Measurements from ENCODE around the gene HOXD8.

Gene HOXD8

DNA sequence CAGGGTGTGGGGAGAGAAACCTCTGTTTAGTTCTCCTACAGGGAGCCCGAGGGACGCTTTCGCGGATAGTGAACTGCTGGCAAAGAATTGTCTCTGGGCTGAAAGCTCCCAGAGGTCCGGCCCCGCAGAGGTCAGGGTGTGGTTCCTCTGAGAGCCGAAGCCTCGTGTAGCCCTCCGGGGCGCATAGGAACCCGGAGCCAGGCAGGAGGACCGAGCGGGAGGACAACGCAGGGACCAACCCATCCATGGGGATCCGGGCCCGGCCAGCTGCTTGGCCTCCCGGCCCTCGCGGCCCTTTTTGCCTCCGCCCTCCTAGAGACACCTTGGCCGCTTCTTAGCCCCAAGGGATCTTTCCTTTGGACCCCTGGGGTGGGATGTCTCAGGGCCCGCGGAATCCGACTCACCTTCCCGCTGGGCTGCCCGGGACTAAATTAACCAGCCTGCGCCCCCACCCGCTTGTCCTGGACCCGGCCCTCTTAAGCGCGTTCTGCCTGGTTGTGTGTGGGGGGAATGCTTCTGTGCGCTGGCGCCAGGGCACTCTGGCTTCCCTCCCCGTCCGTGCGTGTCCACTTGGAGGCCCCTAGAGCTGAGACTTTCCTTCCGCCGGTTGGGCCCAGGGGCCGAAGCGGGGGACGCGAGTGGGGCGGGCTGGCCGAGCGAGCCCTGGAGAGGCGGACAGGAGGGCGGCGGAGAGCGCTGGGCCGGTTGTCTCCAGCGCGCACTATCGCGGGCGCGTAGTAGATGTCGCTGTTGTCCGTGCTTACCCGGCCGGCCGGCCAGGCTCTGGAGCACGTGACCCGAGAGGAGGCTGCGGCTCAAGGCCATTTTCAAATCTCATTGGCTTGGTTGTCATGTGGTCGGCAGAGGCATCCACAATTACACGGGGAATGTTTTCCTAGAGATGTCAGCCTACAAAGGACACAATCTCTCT lies 13.4 kb upstream of the HOXD8 start, which contains the start of gene HOXD10:
Gene HOXD10, plus strand, starts transcription at position 896 of the 931 bp plus-strand sequence. CDS start 56 bp downstream, outside the sequence.
- no peak for DNase-seq (ENCODE audit: low read depth in 2 of 2, low spot score in 1 of 2)

DNA sequence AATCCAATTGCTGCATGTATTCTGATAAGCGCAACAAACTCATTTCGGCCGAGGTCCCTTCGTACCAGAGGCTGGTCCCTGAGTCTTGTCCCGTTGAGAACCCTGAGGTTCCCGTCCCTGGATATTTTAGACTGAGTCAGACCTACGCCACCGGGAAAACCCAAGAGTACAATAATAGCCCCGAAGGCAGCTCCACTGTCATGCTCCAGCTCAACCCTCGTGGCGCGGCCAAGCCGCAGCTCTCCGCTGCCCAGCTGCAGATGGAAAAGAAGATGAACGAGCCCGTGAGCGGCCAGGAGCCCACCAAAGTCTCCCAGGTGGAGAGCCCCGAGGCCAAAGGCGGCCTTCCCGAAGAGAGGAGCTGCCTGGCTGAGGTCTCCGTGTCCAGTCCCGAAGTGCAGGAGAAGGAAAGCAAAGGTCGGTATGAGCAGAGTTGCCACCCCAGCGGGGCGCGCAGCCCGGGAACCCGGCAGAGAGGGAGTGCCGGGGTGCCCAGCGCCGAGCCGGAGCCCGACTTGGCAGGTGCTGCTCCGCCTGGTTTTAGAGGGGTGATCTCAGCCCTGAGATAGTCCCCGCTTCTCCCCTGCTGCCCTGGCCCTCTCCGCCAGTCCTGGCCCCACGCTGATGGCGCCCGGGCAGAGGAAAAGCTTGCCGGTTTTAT lies 12.2 kb upstream of the HOXD8 start:
- DNase-seq (ENCODE audit: low read depth in 2 of 2, low spot score in 1 of 2), result no peak

DNA sequence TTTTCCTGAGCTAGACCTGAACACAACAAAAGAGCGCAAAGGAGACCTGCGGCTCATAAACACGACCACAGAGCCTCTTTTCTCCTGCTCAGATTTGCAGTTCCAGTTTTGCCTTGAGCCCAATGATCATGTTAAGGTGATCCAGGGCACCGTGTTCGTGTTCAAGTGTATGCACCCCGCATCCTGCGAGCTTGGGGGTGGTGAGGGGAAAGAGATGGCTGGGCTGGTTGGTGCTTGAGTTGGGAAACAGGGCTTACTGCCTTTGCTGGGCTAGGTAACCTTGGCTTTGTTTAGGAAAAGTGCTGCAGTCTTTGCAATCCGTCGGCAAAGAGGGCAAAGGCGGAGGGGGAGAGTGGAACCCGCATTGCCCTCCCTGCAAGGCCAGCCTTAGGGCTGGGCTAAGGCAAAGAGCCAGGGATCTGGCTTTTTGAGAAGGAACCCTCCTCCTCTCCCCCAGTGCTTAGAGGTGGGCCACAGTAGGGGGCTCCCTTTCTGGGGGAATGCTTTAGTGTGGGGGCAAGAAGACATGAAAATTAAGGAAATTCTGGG lies 11.6 kb upstream of the HOXD8 start:
- DNase-seq (ENCODE audit: low read depth in 2 of 2, low spot score in 1 of 2), result no peak

DNA sequence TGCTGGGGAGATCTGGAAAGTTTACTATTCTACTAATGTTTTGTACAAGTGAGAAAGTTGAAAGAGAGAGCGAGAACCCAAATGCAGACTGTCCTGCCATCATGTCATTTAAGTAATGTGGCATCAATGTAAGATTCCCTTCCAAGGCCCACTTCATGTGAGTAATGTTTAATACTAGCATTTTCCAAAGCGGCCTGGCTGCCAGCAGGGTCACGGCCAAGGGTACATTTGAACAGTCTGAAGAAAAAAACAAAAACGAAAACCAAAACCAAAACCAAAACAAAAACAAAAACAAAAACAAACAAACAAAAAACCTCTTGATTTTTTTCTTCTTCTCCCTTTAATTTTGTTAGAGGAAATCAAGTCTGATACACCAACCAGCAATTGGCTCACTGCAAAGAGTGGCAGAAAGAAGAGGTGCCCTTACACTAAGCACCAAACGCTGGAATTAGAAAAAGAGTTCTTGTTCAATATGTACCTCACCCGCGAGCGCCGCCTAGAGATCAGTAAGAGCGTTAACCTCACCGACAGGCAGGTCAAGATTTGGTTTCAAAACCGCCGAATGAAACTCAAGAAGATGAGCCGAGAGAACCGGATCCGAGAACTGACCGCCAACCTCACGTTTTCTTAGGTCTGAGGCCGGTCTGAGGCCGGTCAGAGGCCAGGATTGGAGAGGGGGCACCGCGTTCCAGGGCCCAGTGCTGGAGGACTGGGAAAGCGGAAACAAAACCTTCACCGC lies 10.7 kb upstream of the HOXD8 start:
- DNase-seq (ENCODE audit: low read depth in 2 of 2, low spot score in 1 of 2), result no peak

DNA sequence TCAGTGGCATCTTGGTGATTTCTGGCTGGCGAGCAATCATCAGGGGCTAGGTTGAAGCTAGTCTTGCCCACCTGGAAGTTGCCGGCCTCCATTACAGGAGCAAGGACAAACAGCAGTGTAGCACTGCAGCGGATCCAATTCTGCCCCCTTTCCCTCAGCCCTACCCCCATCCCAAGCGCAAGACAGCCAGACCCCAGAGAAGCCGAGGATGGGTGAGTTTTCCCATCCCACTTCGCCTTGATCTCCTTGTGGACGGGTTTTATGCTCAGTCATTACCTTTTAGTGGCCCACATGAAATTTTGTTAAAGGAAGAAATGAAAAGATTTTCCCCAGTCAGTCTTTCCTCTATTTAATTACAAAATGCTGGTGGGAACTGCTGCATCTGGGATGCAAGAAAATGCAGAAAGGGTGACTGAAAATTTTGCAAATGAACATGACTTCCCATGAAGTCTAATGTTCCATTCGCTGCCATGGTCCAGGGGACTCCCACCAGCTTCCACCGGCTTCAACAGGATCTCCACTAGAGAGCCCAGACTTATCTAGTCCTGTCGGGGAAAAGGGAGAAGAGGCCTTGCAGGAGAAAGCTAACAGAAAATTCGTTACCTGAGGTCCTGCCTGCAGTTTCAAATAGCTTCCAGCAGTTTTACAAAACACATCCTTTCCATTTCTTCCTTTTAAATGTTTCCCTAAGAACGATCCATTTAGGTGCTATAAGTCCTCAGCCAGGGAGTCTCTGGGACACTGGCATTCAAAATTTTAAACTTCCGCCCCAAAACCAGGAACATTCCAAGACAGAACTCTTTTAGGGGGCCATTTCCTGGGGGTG lies 8.9 kb upstream of the HOXD8 start:
- no peak for DNase-seq (ENCODE audit: low read depth in 2 of 2, low spot score in 1 of 2)

DNA sequence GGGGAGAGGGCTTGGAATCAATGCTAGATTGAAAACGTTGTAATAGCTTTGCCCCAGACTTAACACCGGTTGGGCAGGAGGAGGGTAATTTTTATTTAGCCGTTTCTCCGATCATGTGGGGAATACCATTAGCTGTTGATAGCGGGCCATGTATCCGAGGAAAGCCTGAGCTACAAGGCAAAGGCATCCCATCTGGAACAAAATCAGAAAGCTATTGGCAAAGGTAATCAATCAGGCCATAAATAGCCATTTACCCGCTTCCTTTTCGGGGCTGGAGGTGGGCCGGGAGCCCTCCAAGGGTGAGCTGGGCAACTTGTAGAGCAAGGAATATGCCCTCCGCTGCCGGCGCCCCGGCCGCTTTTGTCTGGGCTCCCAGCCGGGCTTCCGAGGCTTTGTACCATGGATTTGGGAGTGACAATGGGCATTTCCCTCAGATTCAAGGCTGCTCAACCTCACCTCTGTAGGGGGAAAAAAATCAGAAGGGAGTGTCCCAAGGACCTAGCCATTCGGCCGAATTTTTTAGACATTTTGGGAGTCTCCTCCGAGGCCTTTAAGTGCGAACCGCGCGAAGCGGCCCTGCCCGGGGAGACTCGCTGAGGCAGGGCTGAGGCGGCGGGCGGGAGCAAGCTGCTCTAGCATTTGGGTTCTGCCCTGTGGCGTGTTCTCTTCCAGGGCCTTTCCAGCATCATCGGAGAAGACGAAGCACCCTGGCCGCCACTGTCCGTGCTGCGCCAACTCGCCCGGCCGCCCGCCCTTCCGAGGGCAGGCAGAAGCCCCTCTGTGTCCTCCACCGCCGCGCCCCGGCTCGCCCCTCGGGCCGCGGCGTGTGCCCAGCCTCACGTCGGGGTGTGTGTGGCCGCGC lies 8.1 kb upstream of the HOXD8 start:
- DNase-seq (ENCODE audit: low read depth in 2 of 2, low spot score in 1 of 2), result no peak

DNA sequence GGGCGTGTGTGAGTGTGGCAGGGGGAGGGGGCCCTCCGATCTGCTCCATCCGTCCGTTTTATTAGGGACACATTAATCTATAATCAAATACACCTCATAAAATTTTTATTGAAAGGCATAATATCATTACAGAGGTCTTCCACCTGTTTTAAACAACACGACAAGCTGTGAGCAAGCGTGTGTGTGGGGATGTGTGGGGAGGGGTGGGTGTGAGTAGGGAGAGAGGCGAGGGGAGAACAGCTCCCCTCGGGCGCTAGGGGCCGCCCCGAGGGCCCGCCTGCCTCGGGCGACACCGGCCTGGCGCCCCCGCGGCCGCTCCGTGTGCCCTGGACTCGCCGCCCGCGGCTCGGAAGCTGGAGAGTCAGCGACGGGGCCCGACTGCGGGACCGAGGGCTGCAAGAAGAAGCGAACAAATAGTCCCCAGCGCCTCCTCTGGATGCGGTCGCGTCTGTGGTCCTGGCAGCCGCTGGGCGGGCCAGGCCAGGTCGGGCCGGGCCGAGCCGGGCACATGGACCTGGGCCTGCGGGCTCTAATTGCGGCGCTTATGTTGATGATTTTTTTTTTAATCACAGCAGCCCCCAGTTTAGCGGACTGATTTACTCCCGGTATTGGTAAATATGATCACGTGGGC lies 7.3 kb upstream of the HOXD8 start:
- no peak for DNase-seq (ENCODE audit: low read depth in 2 of 2, low spot score in 1 of 2)

DNA sequence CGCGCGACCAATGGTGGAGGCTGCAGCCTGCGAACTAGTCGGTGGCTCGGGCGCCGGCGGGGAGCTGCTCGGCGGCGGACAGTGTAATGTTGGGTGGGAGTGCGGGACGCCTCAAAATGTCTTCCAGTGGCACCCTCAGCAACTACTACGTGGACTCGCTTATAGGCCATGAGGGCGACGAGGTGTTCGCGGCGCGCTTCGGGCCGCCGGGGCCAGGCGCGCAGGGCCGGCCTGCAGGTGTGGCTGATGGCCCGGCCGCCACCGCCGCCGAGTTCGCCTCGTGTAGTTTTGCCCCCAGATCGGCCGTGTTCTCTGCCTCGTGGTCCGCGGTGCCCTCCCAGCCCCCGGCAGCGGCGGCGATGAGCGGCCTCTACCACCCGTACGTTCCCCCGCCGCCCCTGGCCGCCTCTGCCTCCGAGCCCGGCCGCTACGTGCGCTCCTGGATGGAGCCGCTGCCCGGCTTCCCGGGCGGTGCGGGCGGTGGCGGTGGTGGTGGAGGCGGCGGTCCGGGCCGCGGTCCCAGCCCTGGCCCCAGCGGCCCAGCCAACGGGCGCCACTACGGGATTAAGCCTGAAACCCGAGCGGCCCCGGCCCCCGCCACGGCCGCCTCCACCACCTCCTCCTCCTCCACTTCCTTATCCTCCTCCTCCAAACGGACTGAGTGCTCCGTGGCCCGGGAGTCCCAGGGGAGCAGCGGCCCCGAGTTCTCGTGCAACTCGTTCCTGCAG lies 6.7 kb upstream of the HOXD8 start, which contains the start of gene HOXD9:
Gene HOXD9, plus strand, starts transcription at position 37 of the 728 bp plus-strand sequence. Its CDS starts 50 bp downstream, at position 87.
- DNase-seq (ENCODE audit: low read depth in 2 of 2, low spot score in 1 of 2), result no peak

DNA sequence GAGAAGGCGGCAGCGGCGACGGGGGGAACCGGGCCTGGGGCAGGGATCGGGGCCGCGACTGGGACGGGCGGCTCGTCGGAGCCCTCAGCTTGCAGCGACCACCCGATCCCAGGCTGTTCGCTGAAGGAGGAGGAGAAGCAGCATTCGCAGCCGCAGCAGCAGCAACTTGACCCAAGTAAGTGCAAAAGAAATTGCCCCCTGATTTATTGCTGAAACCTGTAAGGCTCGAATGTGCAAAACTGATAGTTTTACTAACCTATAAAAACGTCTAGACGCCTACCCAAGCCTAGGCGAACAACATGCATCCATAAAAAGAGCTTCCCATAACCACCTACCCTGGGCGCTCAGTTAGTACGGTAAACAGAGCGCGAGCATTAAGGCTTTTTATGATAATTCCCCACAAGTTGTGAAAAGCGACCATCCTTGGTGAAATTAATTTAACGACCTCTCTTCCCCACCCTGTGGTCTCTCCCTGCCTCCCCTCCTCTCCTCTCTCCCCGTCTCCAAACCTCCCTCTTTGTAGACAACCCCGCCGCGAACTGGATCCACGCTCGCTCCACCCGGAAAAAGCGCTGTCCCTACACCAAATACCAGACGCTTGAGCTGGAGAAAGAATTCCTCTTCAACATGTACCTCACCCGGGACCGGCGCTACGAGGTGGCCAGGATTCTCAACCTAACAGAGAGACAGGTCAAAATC lies 5.9 kb upstream of the HOXD8 start:
- no peak for DNase-seq (ENCODE audit: low read depth in 2 of 2, low spot score in 1 of 2)

DNA sequence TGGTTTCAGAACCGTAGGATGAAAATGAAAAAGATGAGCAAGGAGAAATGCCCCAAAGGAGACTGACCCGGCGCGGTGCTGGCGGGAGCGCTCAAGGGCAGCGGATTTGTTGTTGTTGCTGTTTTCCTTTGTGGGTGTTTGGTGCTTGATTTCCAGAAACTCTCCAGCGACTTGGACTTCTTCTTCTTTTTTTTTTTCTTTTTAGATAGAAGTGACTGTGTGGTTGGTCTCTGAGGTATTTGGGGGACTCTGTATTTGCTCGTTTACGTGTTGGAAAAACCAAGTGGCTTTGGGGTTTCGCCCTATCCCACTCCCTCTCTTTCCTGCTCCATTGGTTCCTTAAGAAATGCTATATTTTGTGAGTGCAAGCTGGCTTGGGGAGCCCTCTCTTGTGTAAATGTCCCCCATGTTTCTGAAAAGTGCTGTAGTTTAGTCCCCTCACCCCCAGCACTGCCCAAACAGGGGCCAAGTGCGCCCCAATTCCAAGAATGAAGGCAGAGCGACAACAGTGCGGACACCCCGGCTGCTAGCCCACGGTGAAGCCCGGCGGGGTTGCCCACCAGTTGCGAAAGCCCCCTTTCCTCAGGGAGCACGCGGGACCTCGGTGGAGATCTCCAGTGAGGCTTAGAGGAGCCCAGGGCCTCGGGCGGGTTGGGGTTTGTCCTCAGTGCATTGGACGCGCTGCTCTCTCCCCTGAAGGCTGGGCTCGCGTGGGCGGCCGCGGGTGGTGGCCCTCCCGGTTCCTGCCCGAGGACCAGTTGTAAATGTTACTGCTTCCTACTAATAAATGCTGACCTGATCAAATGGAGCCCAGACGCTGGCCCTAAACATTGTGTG lies 5.2 kb upstream of the HOXD8 start:
- no peak for DNase-seq (ENCODE audit: low read depth in 2 of 2, low spot score in 1 of 2)

DNA sequence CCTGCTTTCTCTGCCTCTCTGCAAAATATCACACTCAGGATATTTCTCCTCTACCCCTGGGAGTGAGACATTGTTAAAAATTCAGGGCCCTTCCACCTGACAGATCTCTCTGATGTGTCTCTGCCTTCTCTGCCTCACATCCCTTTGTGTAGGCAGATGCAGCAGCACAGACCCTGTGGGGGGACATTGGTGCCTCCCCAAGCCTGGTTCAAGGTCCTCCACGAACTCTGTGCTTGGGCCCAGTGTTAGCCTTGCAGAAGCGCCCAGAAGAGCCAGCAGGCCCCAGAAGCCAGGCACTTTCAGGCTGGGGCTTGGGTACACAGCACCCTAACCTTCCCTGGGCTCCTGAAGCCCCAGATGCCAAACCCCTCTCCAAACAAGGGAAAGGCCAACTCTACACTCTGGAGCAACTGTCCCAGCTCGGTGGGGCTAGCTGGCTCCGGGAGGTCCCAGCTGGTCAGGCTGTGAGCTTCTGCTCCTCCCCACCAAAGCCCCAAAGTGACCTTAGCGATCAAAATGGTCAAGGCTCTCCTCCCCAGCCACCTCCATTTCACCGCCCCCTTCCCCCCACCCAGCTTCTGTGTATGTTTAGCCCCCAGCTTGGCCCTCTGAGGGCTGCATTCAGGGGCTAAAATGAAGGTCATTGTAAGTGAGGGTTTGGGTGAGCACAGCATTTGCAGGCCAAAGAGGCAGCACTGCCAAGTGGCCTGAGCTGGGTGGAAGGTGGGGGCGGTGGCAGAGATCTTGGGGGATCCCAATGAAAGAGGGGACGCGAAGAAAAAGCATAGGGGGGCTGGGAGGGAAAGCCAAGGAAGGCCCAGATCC lies 4.3 kb upstream of the HOXD8 start:
- no peak for DNase-seq (ENCODE audit: low read depth in 2 of 2, low spot score in 1 of 2)

DNA sequence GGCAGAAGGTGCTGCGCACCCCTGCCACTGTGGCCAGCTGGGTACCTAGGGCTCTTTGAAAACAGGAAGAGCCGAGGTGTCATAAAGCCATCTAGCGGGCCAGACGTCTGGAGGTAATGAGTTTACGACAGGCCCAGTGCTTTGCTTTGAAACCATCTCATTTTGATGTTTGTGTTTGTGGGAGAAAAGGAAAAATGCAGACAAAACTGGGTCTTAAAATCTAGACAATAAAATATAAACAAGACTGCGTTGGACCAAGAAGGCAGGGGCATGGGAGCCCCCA lies 3.8 kb upstream of the HOXD8 start:
- no peak for DNase-seq (ENCODE audit: low read depth in 2 of 2, low spot score in 1 of 2)

DNA sequence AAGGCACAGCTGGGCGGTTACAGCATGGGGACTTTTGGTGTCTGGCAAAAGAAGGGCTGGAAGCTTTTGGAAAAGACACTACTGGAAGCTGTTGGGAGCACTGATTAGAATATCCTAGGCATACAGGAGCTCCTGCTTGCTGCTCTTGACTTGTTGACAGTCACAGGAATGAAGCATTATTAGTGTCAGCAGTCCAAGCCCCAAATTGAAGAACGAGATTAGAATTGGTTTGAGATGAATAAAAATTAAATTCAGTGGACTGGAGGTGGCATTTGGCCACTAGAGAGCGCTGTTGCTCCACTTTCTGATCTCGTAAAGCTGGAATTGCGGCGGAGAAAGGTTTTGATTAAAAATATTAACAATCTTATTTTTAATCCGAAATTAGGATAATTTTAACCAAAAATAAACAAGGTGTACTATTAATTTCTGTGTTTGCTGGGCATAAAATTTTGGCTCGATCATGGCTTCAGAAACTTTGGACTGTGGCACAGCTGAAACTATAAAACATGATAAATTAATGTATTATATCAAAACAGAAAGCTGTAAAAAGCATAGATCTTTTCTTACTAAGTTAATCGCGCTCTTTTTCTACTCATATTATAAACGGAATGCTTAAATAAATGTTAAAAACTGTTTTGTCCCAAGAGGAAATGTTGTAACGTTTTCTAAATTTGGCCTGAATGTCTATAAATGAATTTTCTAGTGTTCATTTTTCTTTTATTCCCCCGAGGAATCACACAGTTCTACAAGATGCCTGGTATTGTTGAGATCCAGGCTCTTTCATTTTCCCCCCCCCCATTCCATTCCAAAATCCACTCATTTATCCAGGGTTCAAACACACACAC lies 2.4 kb upstream of the HOXD8 start:
- peak; percentile 47 to 57 for DNase-seq (ENCODE audit: low read depth in 2 of 2, low spot score in 1 of 2)

DNA sequence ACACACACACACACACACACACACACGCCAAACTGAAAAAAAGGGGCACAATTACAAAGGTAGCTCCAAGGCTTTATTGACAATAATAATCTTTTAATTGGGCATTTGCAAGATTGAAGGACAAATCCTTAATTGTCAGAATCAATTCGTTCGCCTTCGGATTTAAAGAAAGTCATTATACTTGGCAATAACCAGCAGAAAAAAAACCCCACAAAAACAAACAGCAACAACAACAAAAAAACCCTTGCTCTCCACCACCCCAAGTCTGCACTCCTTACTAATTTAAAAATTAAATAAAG lies 1.8 kb upstream of the HOXD8 start:
- no peak for DNase-seq (ENCODE audit: low read depth in 2 of 2, low spot score in 1 of 2)

DNA sequence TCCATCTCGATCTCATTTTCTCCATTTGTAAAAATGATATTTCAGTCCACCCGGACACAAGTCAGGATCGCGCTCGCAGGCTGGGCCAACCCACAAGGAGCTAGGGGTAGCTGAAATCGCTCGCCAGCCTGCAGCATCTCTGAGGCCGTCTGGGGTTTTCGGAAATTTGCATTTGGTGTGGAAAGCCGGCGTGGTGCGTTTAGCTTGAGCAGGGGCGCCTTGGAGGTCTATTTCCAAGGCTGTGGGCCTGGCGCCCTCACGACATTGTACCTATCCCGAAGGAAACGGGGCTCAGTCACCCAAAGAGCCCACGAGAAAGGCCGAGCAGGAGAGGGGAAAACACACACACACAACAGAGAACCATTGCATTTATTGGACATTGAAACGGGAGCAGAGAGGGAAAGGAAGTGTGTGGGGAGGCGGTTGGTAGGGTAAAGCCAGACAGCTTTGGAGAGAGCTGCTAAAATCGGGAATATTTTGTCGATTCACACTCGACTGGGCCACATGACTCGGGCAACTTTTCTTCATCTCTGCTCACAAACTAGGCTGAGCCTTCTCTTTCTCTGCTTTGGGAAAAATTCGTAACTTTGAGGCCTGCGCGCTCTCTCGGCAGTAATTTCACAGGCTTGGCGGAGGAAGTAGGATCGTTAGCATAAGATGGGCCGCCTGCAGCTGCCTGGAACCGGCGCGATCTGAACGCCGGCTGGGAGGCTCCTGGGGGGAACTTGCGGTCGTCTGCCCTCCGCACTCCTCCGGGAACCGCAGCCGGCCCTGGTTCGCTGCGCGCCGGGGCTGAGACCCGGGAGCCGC lies 1.1 kb upstream of the HOXD8 start:
- no peak for DNase-seq (ENCODE audit: low read depth in 2 of 2, low spot score in 1 of 2)
